Astrocyte (in vitro differentiated cells and primary cell): ENCODE results near the gene MADD.

Experiments
- CTCF ChIP-seq: IDR thresholded peaks from 2 replicates; pipeline ENCODE4 v1.5.1; 2011; ENCODE audit warnings: low read depth, mild to moderate bottlenecking, inconsistent platforms, low read length, moderate library complexity; ENCODE audit not compliant: insufficient read depth
- EZH2 ChIP-seq: IDR thresholded peaks from 2 replicates; pipeline ENCODE4 v1.6.1; 2012; ENCODE audit warnings: mild to moderate bottlenecking, low read length, inconsistent platforms; ENCODE audit not compliant: insufficient read depth

GRCh38 chr11:47305734-47306483 lies 36.0 kb downstream of the MADD start:
- no peak for TF ChIP-seq CTCF
- TF ChIP-seq EZH2: no peak
